HepG2 (cell line): ENCODE results near the gene TMEM229B. TPM values are rescaled to one million over a fixed set of nuclear protein-coding genes. Genes with fewer than 3 reads are reported as not detected.

Experiments used
- ATAC-seq: fragments of 200-7000 bp; cut with Tn5 transposase; 3 replicates; pipeline ENCODE4 v1.9.1; 2020; ENCODE audit warnings: mild to moderate bottlenecking, moderate library complexity
- BruUV-seq: library from RNA; stranded (reverse); fragments of 400-500 nt; replicated peaks from 2 replicates; lab custom pipeline; 2021; lab: Mats Ljungman, UMichigan
- CTCF ChIA-PET: fragments of 300-600 bp; formaldehyde crosslinking; extraction: SDS; loops from one replicate; lab custom pipeline; 2021; ENCODE audit warnings: low total read pairs, inconsistent platforms, low intra/inter-chr PET ratio; lab: Yijun Ruan, JAX
- POLR2A ChIA-PET: fragments of 350-600 bp; sonication (Branson Sonifier 250); formaldehyde crosslinking; loops from one replicate; lab custom pipeline; 2020; ENCODE audit warnings: antibody characterized with exemption, inconsistent platforms; lab: Yijun Ruan, JAX
- DNase-seq: peaks from one replicate; pipeline ENCODE4 v3.0.0-alpha.2; 2015; ENCODE audit warnings: low spot score
- FAIRE-seq: peaks from 3 replicates; lab custom pipeline; 2011; peaks lifted over from hg19 to GRCh38; lab: Jason Lieb, UNC
- H2AFZ ChIP-seq: one replicate; pipeline ENCODE4 v1.6.1; 2011; ENCODE audit warnings: low read length, inconsistent platforms
- H3K27ac ChIP-seq: fragments of 300-600 bp; 3 replicates; pipeline ENCODE4 v1.8.0; 2011; ENCODE audit warnings: mixed run types, mild to moderate bottlenecking, mixed read lengths, low read length, inconsistent platforms; ENCODE audit not compliant: insufficient read depth; ENCODE audit errors: extremely low read length
- H3K27me3 ChIP-seq, 2 experiments: fragments of 200-600 bp in 1 of 2; 2 replicates in 1 of 2; 3 replicates in 1 of 2; pipeline versions ENCODE4 v1.6.0 to v1.8.0; 2011; ENCODE audit warnings: low read length in 2 of 2, mild to moderate bottlenecking in 2 of 2, moderate library complexity in 2 of 2, inconsistent platforms in 1 of 2; ENCODE audit not compliant: insufficient read depth in 2 of 2, control insufficient read depth in 1 of 2
- H3K36me3 ChIP-seq, 2 experiments: fragments of 200-600 bp in 1 of 2; replicated peaks in 1 of 2; 2 replicates in 1 of 2; 3 replicates in 1 of 2; pipeline versions ENCODE4 v1.5.1 to v1.8.0; 2011; ENCODE audit warnings: low read length in 2 of 2, inconsistent platforms in 1 of 2; ENCODE audit not compliant: insufficient read depth in 2 of 2, control insufficient read depth in 1 of 2
- H3K4me1 ChIP-seq: 2 replicates; pipeline ENCODE4 v1.5.1; 2012; ENCODE audit warnings: low read length, inconsistent platforms; ENCODE audit not compliant: insufficient read depth
- H3K4me2 ChIP-seq: 2 replicates; pipeline ENCODE4 v1.6.0; 2011; ENCODE audit warnings: low read depth, low read length, inconsistent platforms
- H3K4me3 ChIP-seq, 3 experiments: fragments of 200-600 bp in 1 of 3; sonication (generic), shearing (Covaris generic) in 1 of 3; replicated peaks in 1 of 3; 2 replicates each; pipeline ENCODE4 v1.5.1; 2011 to 2016; ENCODE audit warnings: low read length in 3 of 3, inconsistent platforms in 2 of 3, low read depth in 2 of 3, mild to moderate bottlenecking in 2 of 3, control low read depth in 1 of 3, mixed read lengths in 1 of 3; ENCODE audit not compliant: insufficient read depth in 1 of 3
- H3K79me2 ChIP-seq: one replicate; pipeline ENCODE4 v1.6.1; 2011; ENCODE audit warnings: low read length, inconsistent platforms; ENCODE audit not compliant: insufficient read depth
- H3K9ac ChIP-seq: 2 replicates; pipeline ENCODE4 v1.6.0; 2011; ENCODE audit warnings: mild to moderate bottlenecking, low read depth, low read length, inconsistent platforms; ENCODE audit not compliant: insufficient read depth
- H3K9me3 ChIP-seq: 2 replicates; pipeline ENCODE4 v1.5.1; 2012; ENCODE audit warnings: mild to moderate bottlenecking, low read length
- H4K20me1 ChIP-seq: 2 replicates; pipeline ENCODE4 v1.6.0; 2011; ENCODE audit warnings: inconsistent platforms, mild to moderate bottlenecking, low read length, moderate library complexity; ENCODE audit not compliant: insufficient read depth
- ARID5B ChIP-seq: IDR thresholded peaks from 2 replicates; pipeline ENCODE4 v1.4.0; 2020; ENCODE audit warnings: mild to moderate bottlenecking, missing genetic modification reagents
- ELF1 ChIP-seq: sonication (generic); formaldehyde crosslinking; IDR thresholded peaks from 2 replicates; pipeline ENCODE4 v1.4.0; 2020; ENCODE audit warnings: missing genetic modification reagents
- LCORL ChIP-seq, 2 experiments: fragments of 450-650 bp in 1 of 2; sonication (generic) in 1 of 2; formaldehyde crosslinking in 1 of 2; IDR thresholded peaks; 2 replicates each; pipeline versions ENCODE4 v1.5.0 to v1.6.1; 2017 to 2020; ENCODE audit warnings: antibody characterized with exemption in 1 of 2, missing genetic modification reagents in 1 of 2
- PAXIP1 ChIP-seq: sonication (generic); formaldehyde crosslinking; conservative IDR thresholded peaks from 2 replicates; pipeline ENCODE4 v1.4.0; 2020; ENCODE audit warnings: mild to moderate bottlenecking, missing genetic modification reagents, moderate library complexity
- RXRB ChIP-seq: IDR thresholded peaks from 2 replicates; pipeline ENCODE4 v1.6.1; 2016; ENCODE audit warnings: borderline replicate concordance, missing genetic modification reagents, missing compliant biosample characterization
- SALL1 ChIP-seq: sonication (generic); formaldehyde crosslinking; IDR thresholded peaks from 2 replicates; pipeline ENCODE4 v1.8.0; 2022; ENCODE audit warnings: mild to moderate bottlenecking, missing genetic modification reagents
- ZFX ChIP-seq: sonication (generic); formaldehyde crosslinking; IDR thresholded peaks from 2 replicates; pipeline ENCODE4 v1.4.0; 2020; ENCODE audit warnings: mild to moderate bottlenecking, low read depth, missing genetic modification reagents, moderate library complexity
- ZGPAT ChIP-seq: IDR thresholded peaks from 2 replicates; pipeline ENCODE4 v1.6.1; 2016; ENCODE audit warnings: mild to moderate bottlenecking
- ZNF180 ChIP-seq: sonication (generic); formaldehyde crosslinking; IDR thresholded peaks from 2 replicates; pipeline ENCODE4 v1.4.0; 2020; ENCODE audit warnings: low read depth, missing genetic modification reagents, borderline replicate concordance
- ZNF331 ChIP-seq: sonication (generic); formaldehyde crosslinking; IDR thresholded peaks from 2 replicates; pipeline ENCODE4 v1.4.0; 2020; ENCODE audit warnings: missing genetic modification reagents
- ZNF597 ChIP-seq: sonication (generic); formaldehyde crosslinking; IDR thresholded peaks from 2 replicates; pipeline ENCODE4 v1.5.0; 2020; ENCODE audit warnings: missing genetic modification reagents
- ZNF709 ChIP-seq: sonication (generic); formaldehyde crosslinking; IDR thresholded peaks from 2 replicates; pipeline ENCODE4 v1.5.0; 2020; ENCODE audit warnings: mild to moderate bottlenecking, missing genetic modification reagents
- ZSCAN9 ChIP-seq: IDR thresholded peaks from 2 replicates; pipeline ENCODE4 v1.6.1; 2016; ENCODE audit warnings: borderline replicate concordance
- WGBS: methylation state at CpG from one replicate; pipeline ENCODE4 v1.1.6; 2017; ENCODE audit warnings: low lambda C conversion rate; 5-methylcytosine and 5-hydroxymethylcytosine counted together
- in situ Hi-C: cut with HindIII; loops from 2 replicates; pipeline ENCODE4 v1.10.0; 2017; ENCODE audit warnings: low pct_unique_long_range_greater_than_20kb; ENCODE audit not compliant: extremely low pct_ligation_motif_present
- intact Hi-C: fragments of 100-400 bp; cut with micrococcal nuclease; formaldehyde crosslinking; loops from one replicate; pipeline ENCODE4 v1.10.0; 2022; ENCODE audit not compliant: unreplicated experiment
- polyA plus RNA-seq, 8 experiments: library from polyadenylated mRNA; depleted of rRNA in 3 of 8; stranded (reverse) in 7 of 8; unstranded in 1 of 8; fragments of >200 nt; fragmentation: Illumina TruSeq in 4 of 8; extraction: Trizol in 4 of 8; gene quantifications; 2 replicates each; pipeline versions ENCODE4 v1.2.1 to v1.2.3, GENCODE V29; 2011 to 2016; ENCODE audit warnings: low read depth in 4 of 8, missing spikeins in 1 of 8, mixed read lengths in 1 of 8; ENCODE audit not compliant: insufficient read depth in 1 of 8
- total RNA-seq, 5 experiments: library from RNA; depleted of rRNA; stranded (reverse); fragments of >200 nt; fragmentation: Illumina TruSeq; extraction: Trizol; gene quantifications; 2 replicates each; pipeline ENCODE4 v1.2.3, GENCODE V29; 2016; ENCODE audit warnings: low read depth in 1 of 5

TMEM229B gene
- total and polyA plus RNA-seq, 2 of the 13 experiments (the other 11 are each of a cell fraction or from before 2014, with no cell fraction given), result 0.69 to 1.1 TPM

- H3K4me3 ChIP-seq, result peak overlapping the region in 1 of 3 experiments; percentile 67; a peak in 2 of 6 replicates
- H3K27me3 ChIP-seq, result peaks cover 0 to 16% of the 10 kb centered on the region in 2 experiments; a peak in 3 of 5 replicates
- H3K4me2 ChIP-seq, result peak overlapping the region; percentile 89
- intact Hi-C loops, result loop anchor here (1.0 to 10.0 kb wide), 4 partner anchors 8 to 276 kb away; partner anchors contain the start of gene RDH12
- in situ Hi-C loops, result no loop called here
- DNase-seq (peak; percentile 60), ATAC-seq (peak; percentile 90), FAIRE-seq (peak; percentile 81)
- peaks cover 32% of the 10 kb centered on the region for H3K4me1 ChIP-seq
- no peaks in the 10 kb centered on the region for H3K79me2 ChIP-seq
- WGBS, result 0% methylated on average over 7 of the region's 7 CpGs
- BruUV-seq, result no TSS peak
- H3K27ac ChIP-seq, result no peak overlapping the region
- ChIA-PET POLR2A (interaction anchor here (0.9 to 2.1 kb wide), 4 partner anchors 10 to 171 kb away, joined by 3 to 9 read pairs (median 5); partner anchors contain the start of gene PIGH), CTCF (interaction anchor here (3.8 kb wide), 1 partner anchor 142 kb away, joined by 22 read pairs; no protein-coding TSS in a partner anchor)
- H3K9me3 ChIP-seq, result no peaks in the 10 kb centered on the region
- no peaks in the 10 kb centered on the region for H3K36me3 ChIP-seq
- no peaks in the 10 kb centered on the region for H4K20me1 ChIP-seq
- H2AFZ ChIP-seq, result peak overlapping the region; percentile 86
- H3K9ac ChIP-seq, result no peak overlapping the region
- TF ChIP-seq ZNF709 (CRISPR knock-in tag) (no peak), ZNF180 (CRISPR knock-in tag) (no peak), ARID5B (CRISPR knock-in tag) (peak; percentile 54; the same call in 1 of the 2 replicates), PAXIP1 (CRISPR knock-in tag) (peak; percentile 61), ELF1 (0 out of 2 replicates have a peak, but pooled peaks have one; percentile 17), SALL1 (CRISPR knock-in tag) (peak; percentile 53; the same call in 1 of the 2 replicates), ZSCAN9 (CRISPR knock-in tag) (0 out of 2 replicates have a peak, but pooled peaks have one; percentile 52), ZGPAT (0 out of 2 replicates have a peak, but pooled peaks have one; percentile 47), ZFX (CRISPR knock-in tag) (peak; percentile 27; the same call in 1 of the 2 replicates), RXRB (peak; percentile 54; the same call in 1 of the 2 replicates), ZNF597 (CRISPR knock-in tag) (no peak), LCORL (IDR thresholded peaks at IDR 0.05) (no peak), LCORL (CRISPR knock-in tag; IDR thresholded peaks at IDR 0.05) (peak; percentile 37; the same call in 1 of the 2 replicates), ZNF331 (CRISPR knock-in tag) (0 out of 2 replicates have a peak, but pooled peaks have one; percentile 18)
Observed at GRCh38 chr14:67428501-67429031, 60.0 kb downstream of the TMEM229B start.
